ENCODE data around the gene PLCXD1. TPM values are rescaled to one million over a fixed set of nuclear protein-coding genes. Genes with fewer than 3 reads are reported as not detected.
"Not testable (repeated sequence)": the region's sequence is repeated elsewhere in the genome, so short reads cannot be mapped to it uniquely, and the experiment has no call there.

Gene PLCXD1
- total RNA-seq, 1 experiment from 2014 or later: 8.7 TPM

GRCh38 chrX:300334-300733 lies 19.2 kb downstream of the PLCXD1 start:
- no peaks in the 10 kb centered on the region for H3K4me1 ChIP-seq (replicated peaks; ENCODE audit: insufficient read depth)
- no peak overlapping the region for H3K4me3 ChIP-seq
- no peaks in the 10 kb centered on the region for H3K9me3 ChIP-seq (ENCODE audit: insufficient read depth, low read depth)
- intact Hi-C loops (cut with micrococcal nuclease; ENCODE audit: unreplicated experiment): no loop called here
- no peaks in the 10 kb centered on the region for H3K9me2 ChIP-seq (ENCODE audit: insufficient read depth)
- no TSS peak for BruUV-seq (replicated peaks)
- ChIA-PET CTCF (no interaction called here), POLR2A (ENCODE audit: unreplicated experiment) (no interaction called here)
- no peaks in the 10 kb centered on the region for H4K20me1 ChIP-seq (ENCODE audit: insufficient read depth)
- H3F3A ChIP-seq (ENCODE audit: insufficient read depth, low read depth): no peaks in the 10 kb centered on the region
- no peaks in the 10 kb centered on the region for H3K79me2 ChIP-seq (ENCODE audit: low read depth)
- H3K36me3 ChIP-seq (ENCODE audit: low read depth): no peaks in the 10 kb centered on the region
- no peak for DNase-seq
- no peaks in the 10 kb centered on the region for H3K27me3 ChIP-seq (ENCODE audit: insufficient read depth, low read depth)
- no peak overlapping the region for H3K27ac ChIP-seq
- TF ChIP-seq CTCF (conservative IDR thresholded peaks at IDR 0.05) (no peak), EZH2 (IDR thresholded peaks at IDR 0.05; ENCODE audit: low read depth) (no peak)
- H3K4me2 ChIP-seq: no peak overlapping the region
- no peak overlapping the region for H2AFZ ChIP-seq

- H3K9me2 ChIP-seq (ENCODE audit: insufficient read depth): no peaks in the 10 kb centered on the region
- no peak overlapping the region for H3K4me2 ChIP-seq
- no peaks in the 10 kb centered on the region for H3K36me3 ChIP-seq (ENCODE audit: low read depth)
- no peak for TF ChIP-seq EZH2 (IDR thresholded peaks at IDR 0.05; ENCODE audit: low read depth)
- no peak for TF ChIP-seq CTCF (conservative IDR thresholded peaks at IDR 0.05)
- H4K20me1 ChIP-seq (ENCODE audit: insufficient read depth): no peaks in the 10 kb centered on the region
- BruUV-seq (replicated peaks): no TSS peak
- H3K27ac ChIP-seq: no peak overlapping the region
- ChIA-PET CTCF (no interaction called here), POLR2A (ENCODE audit: unreplicated experiment) (no interaction called here)
- H3K4me3 ChIP-seq: no peak overlapping the region
- no peaks in the 10 kb centered on the region for H3K9me3 ChIP-seq (ENCODE audit: insufficient read depth, low read depth)
- H3K79me2 ChIP-seq (ENCODE audit: low read depth): no peaks in the 10 kb centered on the region
- H3K27me3 ChIP-seq (ENCODE audit: insufficient read depth, low read depth): no peaks in the 10 kb centered on the region
- no peak overlapping the region for H2AFZ ChIP-seq
- DNase-seq: no peak
- intact Hi-C loops (cut with micrococcal nuclease; ENCODE audit: unreplicated experiment): no loop called here
- H3K4me1 ChIP-seq (replicated peaks; ENCODE audit: insufficient read depth): no peaks in the 10 kb centered on the region
- H3F3A ChIP-seq (ENCODE audit: insufficient read depth, low read depth): no peaks in the 10 kb centered on the region
These were observed 21.8 kb downstream of the PLCXD1 start for GRCh38 chrX:302975-303374.

GRCh38 chrX:305781-306613 lies 24.8 kb downstream of the PLCXD1 start:
- H2AFZ ChIP-seq; H3K36me3 ChIP-seq (ENCODE audit: low read depth); H3K9me3 ChIP-seq (ENCODE audit: insufficient read depth, low read depth); H3K79me2 ChIP-seq (ENCODE audit: low read depth); H3K9me2 ChIP-seq (ENCODE audit: insufficient read depth); BruUV-seq (replicated peaks); H3K27me3 ChIP-seq (ENCODE audit: insufficient read depth, low read depth); DNase-seq; CTCF ChIA-PET; intact Hi-C loops (cut with micrococcal nuclease; ENCODE audit: unreplicated experiment); H3K27ac ChIP-seq; H3K4me2 ChIP-seq; H3K4me3 ChIP-seq; H4K20me1 ChIP-seq (ENCODE audit: insufficient read depth); H3K4me1 ChIP-seq (replicated peaks; ENCODE audit: insufficient read depth); POLR2A ChIA-PET (ENCODE audit: unreplicated experiment); H3F3A ChIP-seq (ENCODE audit: insufficient read depth, low read depth): not testable (repeated sequence)

DNA sequence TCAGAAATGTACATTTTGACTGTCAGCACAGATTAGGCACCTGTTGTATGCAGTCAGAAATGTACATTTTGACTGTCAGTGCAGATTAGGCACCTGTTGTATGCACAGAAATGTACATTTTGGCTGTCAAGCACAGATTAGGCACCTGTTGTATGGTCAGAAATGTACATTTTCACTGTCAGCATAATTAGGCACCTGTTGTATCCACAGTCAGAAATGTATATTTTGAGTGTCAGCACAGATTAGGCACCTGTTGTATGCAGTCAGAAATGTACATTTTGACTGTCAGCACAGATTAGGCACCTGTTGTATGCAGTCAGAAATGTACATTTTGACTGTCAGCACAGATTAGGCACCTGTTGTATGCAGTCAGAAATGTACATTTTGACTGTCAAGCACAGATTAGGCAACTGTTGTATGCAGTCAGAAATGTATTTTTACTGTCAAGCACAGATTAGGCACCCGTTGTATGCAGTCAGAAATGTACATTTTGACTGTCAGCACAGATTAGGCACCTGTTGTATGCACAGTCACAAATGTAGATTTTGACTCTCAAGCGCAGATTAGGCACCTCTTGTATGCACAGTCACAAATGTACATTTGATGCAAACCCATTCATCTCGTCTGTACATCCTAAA lies 25.6 kb downstream of the PLCXD1 start:
- H3K27ac ChIP-seq; H4K20me1 ChIP-seq (ENCODE audit: insufficient read depth); H3K27me3 ChIP-seq (ENCODE audit: insufficient read depth, low read depth); DNase-seq; H2AFZ ChIP-seq; H3K4me3 ChIP-seq; BruUV-seq (replicated peaks); POLR2A ChIA-PET (ENCODE audit: unreplicated experiment); H3K4me2 ChIP-seq; H3K79me2 ChIP-seq (ENCODE audit: low read depth); H3K9me2 ChIP-seq (ENCODE audit: insufficient read depth); H3K4me1 ChIP-seq (replicated peaks; ENCODE audit: insufficient read depth); H3F3A ChIP-seq (ENCODE audit: insufficient read depth, low read depth); CTCF ChIA-PET; H3K9me3 ChIP-seq (ENCODE audit: insufficient read depth, low read depth); H3K36me3 ChIP-seq (ENCODE audit: low read depth); intact Hi-C loops (cut with micrococcal nuclease; ENCODE audit: unreplicated experiment): not testable (repeated sequence)
